Measurements from ENCODE around the gene ARPC5.

Gene ARPC5

DNA sequence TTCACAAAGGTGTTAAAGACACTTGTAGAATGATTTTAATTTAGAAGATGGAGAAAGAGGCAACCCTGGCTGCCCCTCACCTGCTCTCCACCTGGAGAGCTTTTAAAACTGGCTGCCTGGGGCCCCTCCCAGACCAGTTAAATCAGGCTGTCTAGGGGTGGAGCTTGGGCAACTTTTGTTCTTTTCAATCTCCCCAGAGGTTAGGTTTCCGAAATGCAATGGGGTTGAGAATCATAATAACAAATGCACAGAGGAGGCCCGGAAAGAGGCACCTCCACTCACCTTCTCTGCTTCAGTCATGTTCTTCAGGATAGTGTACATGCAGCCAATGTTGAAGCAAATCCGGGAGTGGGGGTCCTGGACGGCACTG, 45.7 kb downstream of the ARPC5 start:
- DNase-seq (ENCODE audit: low read depth): no peak
- H3K4me3 ChIP-seq (ENCODE audit: low read depth, low read length): peak overlapping the region; percentile 68
- TF ChIP-seq, protein P1, sequence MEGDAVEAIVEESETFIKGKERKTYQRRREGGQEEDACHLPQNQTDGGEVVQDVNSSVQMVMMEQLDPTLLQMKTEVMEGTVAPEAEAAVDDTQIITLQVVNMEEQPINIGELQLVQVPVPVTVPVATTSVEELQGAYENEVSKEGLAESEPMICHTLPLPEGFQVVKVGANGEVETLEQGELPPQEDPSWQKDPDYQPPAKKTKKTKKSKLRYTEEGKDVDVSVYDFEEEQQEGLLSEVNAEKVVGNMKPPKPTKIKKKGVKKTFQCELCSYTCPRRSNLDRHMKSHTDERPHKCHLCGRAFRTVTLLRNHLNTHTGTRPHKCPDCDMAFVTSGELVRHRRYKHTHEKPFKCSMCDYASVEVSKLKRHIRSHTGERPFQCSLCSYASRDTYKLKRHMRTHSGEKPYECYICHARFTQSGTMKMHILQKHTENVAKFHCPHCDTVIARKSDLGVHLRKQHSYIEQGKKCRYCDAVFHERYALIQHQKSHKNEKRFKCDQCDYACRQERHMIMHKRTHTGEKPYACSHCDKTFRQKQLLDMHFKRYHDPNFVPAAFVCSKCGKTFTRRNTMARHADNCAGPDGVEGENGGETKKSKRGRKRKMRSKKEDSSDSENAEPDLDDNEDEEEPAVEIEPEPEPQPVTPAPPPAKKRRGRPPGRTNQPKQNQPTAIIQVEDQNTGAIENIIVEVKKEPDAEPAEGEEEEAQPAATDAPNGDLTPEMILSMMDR (IDR thresholded peaks at IDR 0.05; ENCODE audit: low read depth, low read length, missing control alignments): no peak

DNA sequence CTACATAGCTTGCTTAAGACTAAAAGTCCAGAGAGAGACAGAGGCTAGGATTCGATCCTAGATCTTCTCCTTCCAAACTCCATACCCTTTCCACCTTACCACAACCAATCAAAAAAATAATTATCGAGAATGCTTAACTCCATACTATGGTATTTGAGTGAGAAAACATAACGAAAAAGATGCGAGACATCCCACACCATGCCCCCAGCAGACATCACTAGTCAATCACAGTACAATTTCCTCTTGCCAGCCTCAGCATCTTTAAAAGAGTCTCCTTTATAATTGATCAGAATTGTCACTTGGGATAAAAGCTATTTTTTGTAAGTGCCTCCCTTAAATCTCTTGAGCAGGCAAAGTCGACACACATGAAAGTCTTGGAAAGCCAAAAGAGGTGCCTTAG, 46.2 kb downstream of the ARPC5 start:
- TF ChIP-seq, protein P1 (IDR thresholded peaks at IDR 0.05; ENCODE audit: low read depth, low read length, missing control alignments): no peak
- peak overlapping the region; percentile 68 for H3K4me3 ChIP-seq (ENCODE audit: low read depth, low read length)
- DNase-seq (ENCODE audit: low read depth): no peak

DNA sequence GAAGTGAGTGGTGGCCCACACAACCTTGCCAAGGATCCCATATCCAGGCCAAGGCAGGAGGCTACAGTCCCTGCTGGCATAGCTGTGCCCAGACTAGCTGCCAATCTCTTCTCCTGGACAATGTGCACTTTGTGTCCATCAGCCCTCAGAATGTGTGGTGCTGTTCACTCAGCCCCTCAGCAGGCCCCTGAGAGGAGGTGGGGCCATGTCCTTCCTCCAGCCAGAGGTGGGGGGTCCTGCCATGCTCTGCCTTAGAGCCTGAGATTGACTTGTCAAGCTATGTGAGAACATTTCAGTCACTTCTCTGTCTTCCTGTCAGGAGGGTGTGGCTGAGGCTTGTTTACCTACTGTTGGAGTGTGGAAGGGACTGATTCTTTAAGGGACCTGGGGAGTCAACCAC, 46.8 kb downstream of the ARPC5 start:
- TF ChIP-seq, protein P1 (IDR thresholded peaks at IDR 0.05; ENCODE audit: low read depth, low read length, missing control alignments): no peak
- H3K4me3 ChIP-seq (ENCODE audit: low read depth, low read length): peak overlapping the region; percentile 68
- no peak for DNase-seq (ENCODE audit: low read depth)

DNA sequence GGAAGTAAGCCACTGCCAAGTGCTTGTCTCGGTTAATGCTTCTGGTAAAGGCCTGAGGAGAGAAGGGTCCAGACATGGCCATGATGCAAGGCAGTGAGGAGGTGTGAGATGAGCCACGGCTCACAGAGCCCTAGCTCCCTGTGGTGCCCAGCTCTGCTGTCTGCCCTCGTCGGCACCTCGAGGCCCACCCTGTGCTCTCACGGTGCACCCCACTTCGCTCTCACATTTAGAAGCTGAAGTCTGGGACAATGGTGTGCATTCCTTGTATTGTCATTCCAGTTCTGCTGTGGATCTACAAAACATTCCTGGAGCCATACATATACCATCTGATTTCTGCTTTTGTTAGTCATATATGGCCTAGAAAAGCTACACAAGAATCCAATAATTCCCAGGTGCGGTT, 48.7 kb downstream of the ARPC5 start:
- DNase-seq (ENCODE audit: low read depth): no peak
- TF ChIP-seq, protein P1 (IDR thresholded peaks at IDR 0.05; ENCODE audit: low read depth, low read length, missing control alignments): no peak
- H3K4me3 ChIP-seq (ENCODE audit: low read depth, low read length): no peak overlapping the region

DNA sequence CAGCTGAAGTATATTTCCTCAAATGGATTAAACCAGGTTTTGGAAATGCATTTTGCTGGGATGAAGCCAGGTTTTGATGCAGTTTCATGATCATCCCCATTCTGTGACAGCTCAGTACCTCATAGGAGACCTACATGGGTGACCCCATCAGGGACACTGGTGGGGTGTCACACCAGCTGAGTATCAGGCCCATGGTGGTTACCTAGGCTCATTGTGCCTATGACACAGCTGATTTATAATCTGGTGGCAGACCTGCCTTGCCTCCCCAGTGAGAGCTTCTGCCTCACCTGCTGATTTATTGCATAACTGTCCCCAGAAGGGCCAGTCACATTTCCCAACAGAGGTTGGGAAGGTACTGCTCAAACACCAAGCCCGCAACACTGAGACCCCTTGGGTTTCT, 49.1 kb downstream of the ARPC5 start:
- H3K4me3 ChIP-seq (ENCODE audit: low read depth, low read length): no peak overlapping the region
- no peak for DNase-seq (ENCODE audit: low read depth)
- TF ChIP-seq, protein P1 (IDR thresholded peaks at IDR 0.05; ENCODE audit: low read depth, low read length, missing control alignments): no peak

DNA sequence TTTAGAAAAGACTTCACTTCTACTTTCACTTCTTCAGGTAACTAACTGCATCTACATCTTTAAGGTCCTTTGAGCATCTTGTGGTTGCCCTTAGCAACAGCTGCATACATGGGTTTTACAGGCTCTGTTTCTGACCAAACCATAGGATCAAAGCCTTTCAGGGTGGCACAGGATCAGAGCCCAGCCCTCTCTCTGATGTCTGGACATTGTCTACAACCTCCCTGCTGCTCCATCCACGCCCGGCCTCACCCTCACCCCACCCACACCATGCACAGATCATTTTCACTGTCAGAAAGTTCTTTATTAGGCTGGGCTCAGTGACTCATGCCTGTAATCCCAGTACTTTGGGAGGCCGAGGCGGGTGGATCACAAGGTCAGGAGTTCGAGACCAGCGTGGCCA, 50.5 kb downstream of the ARPC5 start:
- TF ChIP-seq, protein P1 (IDR thresholded peaks at IDR 0.05; ENCODE audit: low read depth, low read length, missing control alignments): no peak
- DNase-seq (ENCODE audit: low read depth): no peak
- no peak overlapping the region for H3K4me3 ChIP-seq (ENCODE audit: low read depth, low read length)

DNA sequence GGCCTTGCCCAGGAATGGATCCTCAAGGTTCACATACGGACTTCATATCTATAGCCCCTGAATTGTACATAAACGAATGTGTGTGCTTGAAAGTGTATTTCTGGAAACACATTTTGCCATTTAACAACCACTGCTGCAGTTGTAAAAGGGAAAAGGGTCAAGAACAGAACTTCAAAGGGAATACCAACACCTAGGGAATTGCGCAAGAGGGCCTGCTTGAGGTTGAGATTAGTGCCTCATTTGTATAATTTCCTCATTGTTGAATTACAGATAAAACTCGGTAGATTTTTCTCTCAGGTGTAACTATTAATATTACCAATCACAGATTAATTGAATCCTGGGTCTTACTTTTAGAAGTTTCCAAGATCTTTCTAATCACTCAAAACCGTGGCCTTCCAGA, 51.4 kb downstream of the ARPC5 start:
- no peak overlapping the region for H3K4me3 ChIP-seq (ENCODE audit: low read depth, low read length)
- TF ChIP-seq, protein P1 (IDR thresholded peaks at IDR 0.05; ENCODE audit: low read depth, low read length, missing control alignments): no peak
- DNase-seq (ENCODE audit: low read depth): no peak

All from GM12864 (cell line).